SK-N-SH treated with all-trans-retinoic acid at 6 μM for 48 hours (cell line): ENCODE results near the gene DLG2.

Experiments used
- ATAC-seq: fragments of 200-7000 bp; cut with Tn5 transposase; 3 replicates; pipeline ENCODE4 v1.9.1; 2020; ENCODE audit warnings: mild to moderate bottlenecking, moderate library complexity
- ARNTL ChIP-seq: fragments of 450-650 bp; formaldehyde crosslinking; IDR thresholded peaks from 2 replicates; pipeline ENCODE4 v1.5.0; 2020; ENCODE audit warnings: low read depth, mild to moderate bottlenecking, moderate library complexity, borderline replicate concordance
- CSDC2 ChIP-seq: fragments of 250-450 bp; sonication (Bioruptor Pico); IDR thresholded peaks from 2 replicates; pipeline ENCODE4 v1.5.0; 2020; ENCODE audit warnings: mild to moderate bottlenecking, moderate library complexity
- CSRNP3 ChIP-seq: fragments of 250-450 bp; sonication (Bioruptor Pico); IDR thresholded peaks from 2 replicates; pipeline ENCODE4 v1.5.1; 2021; ENCODE audit warnings: mild to moderate bottlenecking, moderate library complexity
- ESRRG ChIP-seq: fragments of 250-450 bp; sonication (Bioruptor Pico); IDR thresholded peaks from 2 replicates; pipeline ENCODE4 v1.6.1; 2021; ENCODE audit warnings: mild to moderate bottlenecking
- GLIS3 ChIP-seq: fragments of 250-450 bp; sonication (Bioruptor Pico); IDR thresholded peaks from 2 replicates; pipeline ENCODE4 v1.5.0; 2020; ENCODE audit warnings: mild to moderate bottlenecking, moderate library complexity
- ISL1 ChIP-seq: fragments of 250-450 bp; sonication (Bioruptor Pico); IDR thresholded peaks from 2 replicates; pipeline ENCODE4 v2.1.2; 2022; ENCODE audit warnings: mild to moderate bottlenecking, moderate library complexity
- OSR1 ChIP-seq: fragments of 250-450 bp; sonication (Bioruptor Pico); IDR thresholded peaks from 2 replicates; pipeline ENCODE4 v1.8.0; 2022; ENCODE audit warnings: moderate library complexity, mild to moderate bottlenecking, inconsistent platforms
- POU6F1 ChIP-seq: fragments of 250-450 bp; sonication (Bioruptor Pico); IDR thresholded peaks from 2 replicates; pipeline ENCODE4 v1.8.0; 2021; ENCODE audit warnings: low read depth, mild to moderate bottlenecking, moderate library complexity, borderline replicate concordance
- PPARA ChIP-seq: fragments of 250-450 bp; sonication (Bioruptor Pico); IDR thresholded peaks from 2 replicates; pipeline ENCODE4 v1.5.0; 2020; ENCODE audit warnings: mild to moderate bottlenecking, borderline replicate concordance
- RARB ChIP-seq: fragments of 250-450 bp; sonication (Bioruptor Pico); IDR thresholded peaks from 2 replicates; pipeline ENCODE4 v1.8.0; 2021; ENCODE audit warnings: mild to moderate bottlenecking, moderate library complexity
- SNAI2 ChIP-seq: fragments of 250-450 bp; sonication (Bioruptor Pico); IDR thresholded peaks from 2 replicates; pipeline ENCODE4 v1.5.0; 2020; ENCODE audit warnings: mild to moderate bottlenecking, moderate library complexity
- TCF4 ChIP-seq: fragments of 250-450 bp; sonication (Bioruptor Pico); IDR thresholded peaks from 2 replicates; pipeline ENCODE4 v1.8.0; 2021; ENCODE audit warnings: mild to moderate bottlenecking, moderate library complexity, borderline replicate concordance
- TOX ChIP-seq: fragments of 250-450 bp; sonication (Bioruptor Pico); IDR thresholded peaks from 2 replicates; pipeline ENCODE4 v1.8.0; 2021; ENCODE audit warnings: mild to moderate bottlenecking, moderate library complexity, borderline replicate concordance
- TSHZ2 ChIP-seq: fragments of 250-450 bp; sonication (Bioruptor Pico); IDR thresholded peaks from 2 replicates; pipeline ENCODE4 v1.5.0; 2020; ENCODE audit warnings: mild to moderate bottlenecking, moderate library complexity
- ZC3H10 ChIP-seq: fragments of 250-450 bp; sonication (Bioruptor Pico); IDR thresholded peaks from 2 replicates; pipeline ENCODE4 v1.5.1; 2021; ENCODE audit warnings: mild to moderate bottlenecking, moderate library complexity
- ZFP30 ChIP-seq: fragments of 450-650 bp; formaldehyde crosslinking; IDR thresholded peaks from 2 replicates; pipeline ENCODE4 v1.5.0; 2022; ENCODE audit warnings: mild to moderate bottlenecking, moderate library complexity
- ZNF565 ChIP-seq: fragments of 450-650 bp; formaldehyde crosslinking; conservative IDR thresholded peaks from 2 replicates; pipeline ENCODE4 v1.5.0; 2020; ENCODE audit warnings: low read depth, mild to moderate bottlenecking, moderate library complexity
- ZNF70 ChIP-seq: fragments of 450-650 bp; formaldehyde crosslinking; IDR thresholded peaks from 2 replicates; pipeline ENCODE4 v1.5.0; 2020; ENCODE audit warnings: mild to moderate bottlenecking, moderate library complexity
- ZNF8 ChIP-seq: fragments of 450-650 bp; formaldehyde crosslinking; IDR thresholded peaks from 2 replicates; pipeline ENCODE4 v1.5.0; 2020; ENCODE audit warnings: mild to moderate bottlenecking, moderate library complexity

Gene DLG2

GRCh38 chr11:84218318-84218717, 1408.8 kb downstream of the DLG2 start:
- no peak for TF ChIP-seq CSRNP3 (CRISPR knock-in tag)
- TF ChIP-seq TSHZ2 (CRISPR knock-in tag), result no peak
- no peak for TF ChIP-seq ARNTL (CRISPR knock-in tag)
- no peak for TF ChIP-seq GLIS3 (CRISPR knock-in tag)
- no peak for TF ChIP-seq OSR1 (CRISPR knock-in tag)
- TF ChIP-seq CSDC2 (CRISPR knock-in tag), result no peak
- no peak for TF ChIP-seq ZNF565
- TF ChIP-seq PPARA (CRISPR knock-in tag), result no peak
- no peak for TF ChIP-seq ESRRG
- TF ChIP-seq ZC3H10 (CRISPR knock-in tag), result no peak
- TF ChIP-seq ZNF8, result no peak
- TF ChIP-seq ZFP30, result no peak
- TF ChIP-seq SNAI2 (CRISPR knock-in tag), result no peak
- TF ChIP-seq RARB (CRISPR knock-in tag), result no peak
- peak; percentile 59; the same call in 2 of the 3 replicates for ATAC-seq

- ATAC-seq, result peak; percentile 57
- 0 out of 2 replicates have a peak, but pooled peaks have one; percentile 18 for TF ChIP-seq TOX (CRISPR knock-in tag)
- TF ChIP-seq CSDC2 (CRISPR knock-in tag), result no peak
- TF ChIP-seq ISL1, result peak; percentile 59; the same call in 1 of the 2 replicates
- TF ChIP-seq, all 23 proteins: peak for 2
Measured at GRCh38 chr11:84215672-84216071, 1411.5 kb downstream of the DLG2 start.

GRCh38 chr11:84214557-84214956, 1412.6 kb downstream of the DLG2 start:
- no peak for TF ChIP-seq TCF4 (CRISPR knock-in tag)
- no peak for TF ChIP-seq ZNF8
- TF ChIP-seq ISL1, result peak; percentile 73
- no peak for TF ChIP-seq CSDC2 (CRISPR knock-in tag)
- TF ChIP-seq OSR1 (CRISPR knock-in tag), result no peak
- no peak for TF ChIP-seq TOX (CRISPR knock-in tag)
- TF ChIP-seq ZNF565, result no peak
- ATAC-seq, result no peak

GRCh38 chr11:84212468-84213390, 1414.4 kb downstream of the DLG2 start:
- TF ChIP-seq ZC3H10 (CRISPR knock-in tag), result no peak
- TF ChIP-seq ISL1, result no peak
- no peak for TF ChIP-seq SNAI2 (CRISPR knock-in tag)
- no peak for TF ChIP-seq CSRNP3 (CRISPR knock-in tag)
- no peak for TF ChIP-seq ZNF565
- TF ChIP-seq ARNTL (CRISPR knock-in tag), result no peak
- no peak for TF ChIP-seq POU6F1 (CRISPR knock-in tag)
- no peak for TF ChIP-seq ZNF70
- no peak for ATAC-seq
